HCT116 (cell line): ENCODE data around the gene IER5L. TPM values are rescaled to one million over a fixed set of nuclear protein-coding genes. Genes with fewer than 3 reads are reported as not detected.

Experiments used
- ATAC-seq: fragments of 200-7000 bp; cut with Tn5 transposase; 2 replicates; pipeline ENCODE4 v1.9.1; 2020; ENCODE audit warnings: mild to moderate bottlenecking, moderate library complexity
- BruUV-seq: library from RNA; stranded (reverse); fragments of 400-500 nt; replicated peaks from 2 replicates; lab custom pipeline; 2021; lab: Mats Ljungman, UMichigan
- CTCF ChIA-PET: fragments of 300-600 bp; sonication (Branson Sonifier 250); formaldehyde crosslinking; loops from one replicate; lab custom pipeline; 2021; ENCODE audit warnings: antibody characterized with exemption; lab: Charles Lee
- POLR2A ChIA-PET: fragments of 300-600, 350-600 bp; sonication (Branson Sonifier 250); formaldehyde crosslinking; loops from one replicate; lab custom pipeline; 2021; ENCODE audit warnings: antibody characterized with exemption; lab: Charles Lee
- RAD21 ChIA-PET, 2 experiments: fragments of 300-600 bp; sonication (Branson Sonifier 250); formaldehyde crosslinking; loops; one replicate each; lab custom pipeline; 2023; ENCODE audit warnings: low total read pairs in 2 of 2; ENCODE audit not compliant: uncharacterized antibody in 2 of 2, unreplicated experiment in 2 of 2, low non-redundant PET in 1 of 2; lab: Charles Lee
- DNase-seq: peaks from one replicate; pipeline ENCODE4 v3.0.0-alpha.2; 2010; ENCODE audit warnings: low read depth, low spot score
- H2AFZ ChIP-seq: fragments of 200-600 bp; shearing (Covaris generic), sonication (generic); 2 replicates; pipeline ENCODE4 v1.6.1; 2017; ENCODE audit warnings: low read depth, mixed run types, mixed read lengths, antibody characterized with exemption, low read length; ENCODE audit not compliant: poor library complexity, severe bottlenecking
- H3K27ac ChIP-seq: 2 replicates; pipeline ENCODE4 v1.5.1; 2012; ENCODE audit warnings: low read depth, low read length
- H3K27me3 ChIP-seq: fragments of 200-600 bp; sonication (generic); 2 replicates; pipeline ENCODE4 v1.6.1; 2016; ENCODE audit warnings: mixed run types, low read length, mixed read lengths; ENCODE audit not compliant: insufficient read depth
- H3K36me3 ChIP-seq, 2 experiments: fragments of 200-500 bp in 1 of 2; fragments of 200-600 bp in 1 of 2; sonication (Bioruptor generic) in 1 of 2; sonication (generic) in 1 of 2; 2 replicates each; pipeline versions ENCODE4 v1.5.1 to v1.6.1; 2014 to 2016; ENCODE audit warnings: low read length in 2 of 2, inconsistent platforms in 1 of 2, mixed read lengths in 1 of 2, mixed run types in 1 of 2; ENCODE audit not compliant: insufficient read depth in 2 of 2, control insufficient read depth in 1 of 2
- H3K4me1 ChIP-seq, 2 experiments: fragments of 200-600 bp in 1 of 2; sonication (generic) in 1 of 2; 2 replicates each; pipeline versions ENCODE4 v1.5.1 to v1.6.1; 2012 to 2017; ENCODE audit warnings: low read length in 2 of 2, inconsistent platforms in 1 of 2, mild to moderate bottlenecking in 1 of 2, mixed read lengths in 1 of 2, mixed run types in 1 of 2, moderate library complexity in 1 of 2; ENCODE audit not compliant: insufficient read depth in 2 of 2, control insufficient read depth in 1 of 2
- H3K4me2 ChIP-seq: fragments of 200-600 bp; sonication (generic); 2 replicates; pipeline ENCODE4 v1.6.1; 2017; ENCODE audit warnings: mixed run types, low read length, mixed read lengths
- H3K4me3 ChIP-seq, 2 experiments: fragments of 200-600 bp in 1 of 2; sonication (generic) in 1 of 2; replicated peaks in 1 of 2; 2 replicates each; pipeline ENCODE4 v1.5.1; 2011 to 2016; ENCODE audit warnings: low read length in 2 of 2, control low read depth in 1 of 2, low read depth in 1 of 2, mild to moderate bottlenecking in 1 of 2, mixed read lengths in 1 of 2, mixed run types in 1 of 2
- H3K79me2 ChIP-seq: fragments of 200-600 bp; sonication (generic); 2 replicates; pipeline ENCODE4 v1.6.1; 2017; ENCODE audit warnings: mild to moderate bottlenecking, mixed run types, low read length, moderate library complexity, mixed read lengths; ENCODE audit not compliant: insufficient read depth
- H3K9ac ChIP-seq: fragments of 200-600 bp; sonication (generic); 2 replicates; pipeline ENCODE4 v1.6.1; 2016; ENCODE audit warnings: low read length, mixed read lengths
- H3K9me2 ChIP-seq: fragments of 200-600 bp; sonication (generic), shearing (Covaris generic); 2 replicates; pipeline ENCODE4 v1.6.1; 2017; ENCODE audit warnings: mixed run types, mild to moderate bottlenecking, moderate library complexity; ENCODE audit not compliant: insufficient read depth
- H3K9me3 ChIP-seq, 2 experiments: fragments of 200-500 bp in 1 of 2; fragments of 200-600 bp in 1 of 2; sonication (Bioruptor generic) in 1 of 2; sonication (generic) in 1 of 2; 2 replicates each; pipeline ENCODE4 v1.6.1; 2014 to 2017; ENCODE audit warnings: low read length in 2 of 2, mixed read lengths in 2 of 2, inconsistent platforms in 1 of 2, low read depth in 1 of 2, mild to moderate bottlenecking in 1 of 2, mixed run types in 1 of 2, moderate library complexity in 1 of 2; ENCODE audit not compliant: control insufficient read depth in 1 of 2, insufficient read depth in 1 of 2
- H4K20me1 ChIP-seq: fragments of 200-600 bp; sonication (generic), shearing (Covaris generic); 2 replicates; pipeline ENCODE4 v1.6.1; 2017; ENCODE audit warnings: mixed run types, mild to moderate bottlenecking, moderate library complexity; ENCODE audit not compliant: insufficient read depth
- CEBPB ChIP-seq: IDR thresholded peaks from 2 replicates; pipeline ENCODE4 v1.6.1; 2012; ENCODE audit warnings: low read depth
- ELF1 ChIP-seq: IDR thresholded peaks from 2 replicates; pipeline ENCODE4 v1.6.1; 2012; ENCODE audit warnings: low read depth, borderline replicate concordance
- EZH2phosphoT487 ChIP-seq: fragments of 200-600 bp; IDR thresholded peaks from 2 replicates; pipeline ENCODE4 v1.6.1; 2018; ENCODE audit warnings: antibody characterized with exemption, borderline replicate concordance
- FOSL1 ChIP-seq: IDR thresholded peaks from 2 replicates; pipeline ENCODE4 v1.6.1; 2012; ENCODE audit warnings: low read depth
- MAX ChIP-seq: IDR thresholded peaks from 2 replicates; pipeline ENCODE4 v1.6.1; 2012
- POLR2AphosphoS5 ChIP-seq: IDR thresholded peaks from 2 replicates; pipeline ENCODE4 v1.6.1; 2011; ENCODE audit warnings: mild to moderate bottlenecking, low read depth, low read length, moderate library complexity
- RAD21 ChIP-seq: IDR thresholded peaks from 2 replicates; pipeline ENCODE4 v1.6.1; 2012; ENCODE audit warnings: low read depth, mild to moderate bottlenecking
- TCF7L2 ChIP-seq: IDR thresholded peaks from 2 replicates; pipeline ENCODE4 v1.7.0; 2011; ENCODE audit warnings: borderline replicate concordance, inconsistent platforms; ENCODE audit not compliant: insufficient read depth, insufficient read length; ENCODE audit errors: extremely low read depth
- ZNF274 ChIP-seq: fragments of 200-500 bp; sonication (Bioruptor generic); IDR thresholded peaks from 2 replicates; pipeline ENCODE4 v1.6.1; 2014; ENCODE audit warnings: mild to moderate bottlenecking, low read depth, low read length, inconsistent platforms
- intact Hi-C: fragments of 100-400 bp; cut with micrococcal nuclease; formaldehyde crosslinking; loops from 2 replicates; pipeline ENCODE4 v1.10.0; 2022
- total RNA-seq: library from RNA; stranded (reverse); gene quantifications from one replicate; pipeline ENCODE4 v1.2.1, GENCODE V29; 2021; ENCODE audit not compliant: unreplicated experiment
- TF ChIP-seq, protein P1 (sequence below): IDR thresholded peaks from 2 replicates; pipeline ENCODE4 v1.6.1; 2011; ENCODE audit warnings: mild to moderate bottlenecking, low read length, moderate library complexity; ENCODE audit not compliant: insufficient replicate concordance; ENCODE audit errors: extremely low read depth

The IER5L gene
- total RNA-seq, 1 experiment from 2014 or later: 195 TPM

DNA sequence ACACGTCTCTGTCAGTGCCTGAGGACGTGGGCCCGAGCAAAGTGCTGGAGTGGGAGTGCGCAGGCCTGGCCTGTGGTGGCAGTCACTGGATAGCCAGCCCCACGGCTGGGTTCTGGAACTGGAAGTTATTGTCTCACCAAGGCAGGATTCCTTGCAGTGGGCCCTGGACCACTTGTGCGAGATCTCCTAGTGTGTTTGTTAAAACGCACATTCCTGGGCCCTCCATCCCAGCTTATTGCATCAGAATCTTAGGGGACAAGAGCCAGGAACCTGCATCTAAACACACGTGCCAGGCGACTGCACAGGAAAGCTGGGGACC, 40.0 kb downstream of the IER5L start:
- ATAC-seq (no peak), DNase-seq (no peak)
- Histone ChIP-seq H3K36me3 (peaks cover 4 to 16% of the 10 kb centered on the region in 2 experiments; a peak in 2 of 4 replicates), H3K79me2 (peaks cover 25% of the 10 kb centered on the region), H3K9ac (peak overlapping the region; percentile 87; the same call in 1 of the 2 replicates), H3K27me3 (no peaks in the 10 kb centered on the region), H3K4me2 (no peak overlapping the region), H3K4me3 (no peak overlapping the region), H3K9me2 (no peaks in the 10 kb centered on the region), H4K20me1 (no peaks in the 10 kb centered on the region), H2AFZ (no peak overlapping the region), H3K27ac (peak overlapping the region; percentile 99), H3K4me1 (peaks cover 32 to 60% of the 10 kb centered on the region in 2 experiments), H3K9me3 (no peaks in the 10 kb centered on the region)
- CTCF ChIA-PET: interaction anchor here (1.0 to 6.0 kb wide), 11 partner anchors 34 to 652 kb away, joined by 3 to 77 read pairs (median 7); partner anchors contain the start of gene NTMT1
- TF ChIP-seq ELF1 (no peak), TCF7L2 (no peak), ZNF274 (no peak), MAX (no peak), CEBPB (no peak), FOSL1 (no peak), EZH2phosphoT487 (no peak), RAD21 (no peak), POLR2AphosphoS5 (no peak)
- TF ChIP-seq, protein P1, sequence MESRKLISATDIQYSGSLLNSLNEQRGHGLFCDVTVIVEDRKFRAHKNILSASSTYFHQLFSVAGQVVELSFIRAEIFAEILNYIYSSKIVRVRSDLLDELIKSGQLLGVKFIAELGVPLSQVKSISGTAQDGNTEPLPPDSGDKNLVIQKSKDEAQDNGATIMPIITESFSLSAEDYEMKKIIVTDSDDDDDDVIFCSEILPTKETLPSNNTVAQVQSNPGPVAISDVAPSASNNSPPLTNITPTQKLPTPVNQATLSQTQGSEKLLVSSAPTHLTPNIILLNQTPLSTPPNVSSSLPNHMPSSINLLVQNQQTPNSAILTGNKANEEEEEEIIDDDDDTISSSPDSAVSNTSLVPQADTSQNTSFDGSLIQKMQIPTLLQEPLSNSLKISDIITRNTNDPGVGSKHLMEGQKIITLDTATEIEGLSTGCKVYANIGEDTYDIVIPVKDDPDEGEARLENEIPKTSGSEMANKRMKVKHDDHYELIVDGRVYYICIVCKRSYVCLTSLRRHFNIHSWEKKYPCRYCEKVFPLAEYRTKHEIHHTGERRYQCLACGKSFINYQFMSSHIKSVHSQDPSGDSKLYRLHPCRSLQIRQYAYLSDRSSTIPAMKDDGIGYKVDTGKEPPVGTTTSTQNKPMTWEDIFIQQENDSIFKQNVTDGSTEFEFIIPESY: no peak
- POLR2A ChIA-PET: interaction anchor here (1.6 kb wide), 1 partner anchor 470 kb away, joined by 4 read pairs; no protein-coding TSS in a partner anchor
- intact Hi-C loops: loop anchor here (2.0 to 5.0 kb wide), 3 partner anchors 351 to 653 kb away; no protein-coding TSS in a partner anchor
- no TSS peak for BruUV-seq
- RAD21 ChIA-PET: interaction anchor here (0.9 to 1.5 kb wide), 4 partner anchors 339 to 486 kb away, joined by 3 to 9 read pairs (median 4); no protein-coding TSS in a partner anchor
